Nasal cavity respiratory epithelium epithelial cell of viscerocranial mucosa (primary cell): ENCODE results near the gene LRRN4CL. TPM values are rescaled to one million over a fixed set of nuclear protein-coding genes. Genes with fewer than 3 reads are reported as not detected.

Experiments
- total RNA-seq: library from RNA; depleted of rRNA; stranded (reverse); fragments of >200 nt; gene quantifications from 2 replicates; pipeline ENCODE4 v1.2.3, GENCODE V29; 2014

Gene LRRN4CL
- total RNA-seq: 0.14 and 1.4 TPM in 2 replicates

DNA sequence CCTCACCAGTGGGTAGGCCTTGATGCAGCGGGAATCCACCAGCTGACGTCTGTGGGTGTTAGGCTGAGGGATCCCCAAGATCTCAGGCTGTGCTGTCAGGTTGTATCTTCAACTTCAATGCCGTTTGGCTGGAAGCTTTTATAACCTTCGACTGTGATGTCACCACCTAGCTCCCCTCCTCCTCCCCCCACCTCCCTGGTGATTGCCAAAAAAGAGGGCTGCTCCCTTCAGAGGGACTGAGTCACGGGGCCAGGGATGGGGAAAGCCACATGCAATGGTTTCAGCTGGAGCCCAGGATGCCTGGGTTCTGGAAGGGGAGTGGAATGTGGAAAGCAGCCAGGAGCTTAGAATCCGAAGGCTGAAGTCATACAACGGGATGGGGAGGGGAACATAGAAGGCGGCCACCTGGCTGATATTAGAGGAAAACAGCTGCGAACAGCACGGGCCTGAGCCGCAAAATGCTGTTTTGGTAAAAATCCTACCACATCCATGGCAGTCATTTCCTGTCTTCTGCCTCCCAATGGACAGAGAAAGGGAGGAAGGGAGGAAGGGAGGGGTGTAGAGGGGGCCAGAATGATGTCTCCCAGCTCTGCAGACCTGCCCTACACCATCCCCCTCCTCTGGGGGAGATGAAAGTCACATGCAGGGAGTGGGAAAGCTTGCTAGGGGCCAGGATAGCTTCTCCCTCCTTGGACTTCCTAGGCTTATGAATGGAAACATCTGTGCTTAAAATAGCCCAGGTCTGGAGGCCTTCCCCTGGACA lies at the start of gene LRRN4CL:
Gene LRRN4CL, minus strand, starts transcription at position 110 of the 763 bp plus-strand sequence. CDS start 1,022 bp downstream, outside the sequence.

DNA sequence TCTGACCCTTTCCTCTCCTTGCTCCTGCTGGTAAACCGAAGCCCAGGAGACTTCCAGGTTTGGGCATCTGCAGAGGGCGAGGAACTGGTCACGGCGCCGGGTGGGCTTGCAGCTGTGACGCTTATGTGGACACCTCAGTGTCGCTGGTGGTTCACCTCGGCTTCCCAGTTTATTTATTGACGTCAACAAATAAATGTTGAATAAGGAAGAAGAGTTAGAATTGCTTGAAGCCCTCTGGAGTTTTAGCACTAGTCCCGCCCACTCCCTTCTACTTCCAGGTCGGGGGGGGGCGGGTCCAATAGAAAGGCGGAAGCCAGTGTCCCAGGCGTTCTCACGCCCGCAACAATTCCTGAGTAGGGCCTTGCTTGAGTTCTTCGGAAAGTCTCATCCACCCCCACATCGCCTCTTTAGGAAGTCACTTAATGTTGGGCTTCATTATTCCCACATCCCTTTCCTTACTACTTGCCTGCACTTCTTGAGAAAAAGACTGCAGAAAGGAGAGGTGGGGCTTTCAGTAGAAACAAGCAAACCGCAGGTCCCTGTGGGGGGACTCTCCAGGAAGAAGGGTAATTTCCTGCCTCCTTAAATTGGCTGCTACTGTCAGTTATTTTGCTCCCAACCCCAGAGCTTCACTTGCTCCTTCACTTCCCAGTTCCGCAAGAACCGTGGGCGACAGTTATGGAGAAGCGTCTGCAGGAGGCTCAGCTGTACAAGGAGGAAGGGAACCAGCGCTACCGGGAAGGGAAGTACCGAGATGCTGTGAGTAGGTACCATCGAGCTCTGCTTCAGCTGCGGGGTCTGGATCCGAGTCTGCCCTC lies 39.0 kb upstream of the LRRN4CL start, which contains the start of gene TTC9C:
Gene TTC9C, plus strand, starts transcription at position 316 of the 818 bp plus-strand sequence. Its CDS starts 363 bp downstream, at position 679.

DNA sequence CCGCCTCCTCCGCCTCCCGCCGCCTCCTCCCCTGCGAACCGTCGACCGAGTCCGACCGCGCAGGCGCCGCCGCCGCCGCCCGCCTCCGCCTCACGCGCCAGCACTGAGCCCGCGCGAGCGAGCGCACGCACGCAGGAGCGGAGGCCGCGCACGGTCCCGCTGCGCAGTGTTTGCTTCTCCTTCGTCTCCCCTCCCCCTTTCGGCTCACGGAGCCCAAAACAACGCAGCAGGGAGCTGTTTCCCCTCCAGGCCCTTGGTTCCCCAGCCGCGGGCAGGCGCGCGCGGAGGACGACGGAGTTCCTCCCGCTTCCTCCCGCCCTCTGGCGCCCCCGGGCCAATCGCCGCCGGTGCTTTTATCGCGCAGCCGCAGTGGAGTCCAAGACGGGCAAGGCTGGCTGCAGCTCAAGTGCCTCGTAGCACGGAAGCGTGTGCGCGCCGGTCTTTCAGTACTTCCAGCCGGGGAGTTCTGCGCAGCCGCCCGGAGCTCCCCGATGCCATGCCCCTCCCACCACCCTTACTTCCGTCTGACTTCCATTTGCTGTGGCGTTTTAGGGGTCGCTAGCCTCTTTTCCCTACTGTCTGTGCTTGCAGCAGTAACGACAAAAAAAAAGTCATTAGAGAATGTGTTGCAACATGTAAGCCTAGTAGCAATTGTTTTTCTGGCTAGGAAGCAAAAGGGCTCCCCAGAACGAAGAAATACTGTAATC lies 38.0 kb upstream of the LRRN4CL start, which contains the start of gene HNRNPUL2:
Gene HNRNPUL2, minus strand, starts transcription at position 293 of the 707 bp plus-strand sequence. CDS start 301 bp downstream, outside the sequence.

DNA sequence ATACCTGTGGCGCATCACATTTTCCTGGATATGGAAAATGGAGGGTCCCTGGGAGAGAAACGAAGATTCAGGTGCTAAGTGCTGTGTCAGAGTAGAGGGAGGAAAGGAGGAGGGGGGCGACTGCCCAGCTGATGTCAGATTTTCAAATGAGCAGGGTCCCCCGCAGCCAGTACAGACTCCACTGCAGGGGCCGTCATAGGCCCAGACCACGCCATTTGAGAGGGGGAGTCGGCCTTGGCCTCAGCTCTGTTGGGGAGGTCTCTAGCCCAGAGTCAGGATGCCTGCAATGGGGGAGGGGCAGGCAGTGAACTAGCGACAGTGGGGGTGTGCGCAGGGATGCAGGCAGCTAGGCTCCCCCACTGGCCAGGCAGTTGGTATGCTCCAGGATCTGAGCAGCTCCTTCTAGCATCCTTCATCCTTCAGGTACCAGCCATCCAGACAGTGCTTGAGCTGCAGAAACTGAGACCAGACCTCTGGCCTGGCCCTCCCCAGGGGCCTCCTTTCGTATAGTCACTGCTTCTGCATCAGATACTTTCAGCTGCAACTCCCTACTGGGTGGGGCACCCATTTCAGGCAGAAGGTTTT lies 18.0 kb upstream of the LRRN4CL start, which contains the start of the genes BSCL2 and GNG3:
Gene BSCL2, minus strand, starts transcription at position 148 of the 585 bp plus-strand sequence. CDS start 229 bp downstream, outside the sequence.
Gene GNG3, plus strand, starts transcription at position 400 of the 585 bp plus-strand sequence. CDS start 620 bp downstream, outside the sequence.

DNA sequence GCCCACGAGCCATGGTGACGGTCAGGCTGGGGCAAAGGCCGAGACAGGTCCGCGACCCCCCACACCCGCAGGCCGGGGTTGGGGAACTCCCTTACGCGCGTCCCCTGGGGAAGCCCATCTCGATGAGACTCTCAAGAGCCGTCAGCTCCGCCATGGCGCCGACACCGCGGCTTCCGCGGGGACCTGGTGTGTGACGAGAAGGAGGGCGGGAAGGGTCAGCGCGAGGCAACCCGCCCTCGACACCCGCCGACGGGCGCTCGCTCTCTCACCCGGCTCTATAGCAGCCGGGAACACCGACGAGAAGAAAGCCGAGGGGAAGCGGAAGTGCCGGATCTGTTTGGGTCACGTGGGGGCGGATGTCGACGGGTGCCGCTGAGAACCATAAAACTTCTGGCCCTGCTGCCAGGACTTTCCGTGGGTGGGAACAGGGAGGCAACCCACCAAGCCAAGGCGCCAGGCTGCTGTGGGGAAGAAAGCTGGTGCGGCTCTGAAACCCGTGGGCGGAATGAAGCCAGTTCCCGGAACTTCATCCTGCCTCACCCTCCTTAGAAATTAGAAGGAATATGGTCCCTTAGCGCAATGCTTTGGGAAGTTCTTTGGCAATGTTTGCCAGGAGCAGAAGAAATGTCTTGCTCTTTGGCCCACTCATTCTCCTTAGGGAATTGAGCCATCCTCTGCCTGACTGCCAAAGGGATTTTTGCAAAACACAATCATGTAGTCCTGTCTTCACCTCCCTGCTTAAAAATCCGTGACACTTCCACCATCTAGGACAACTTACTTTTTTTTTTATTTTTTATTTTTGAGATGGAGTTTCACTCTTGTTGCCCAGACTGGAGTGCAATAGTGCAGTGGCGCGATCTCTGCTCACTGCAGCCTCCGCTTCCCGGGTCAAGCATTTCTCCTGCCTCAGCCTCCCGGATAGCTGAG lies 10.3 kb downstream of the LRRN4CL start, which contains the start of gene UBXN1:
Gene UBXN1, minus strand, starts transcription at position 304 of the 927 bp plus-strand sequence. Its CDS starts 150 bp downstream, at position 154.

DNA sequence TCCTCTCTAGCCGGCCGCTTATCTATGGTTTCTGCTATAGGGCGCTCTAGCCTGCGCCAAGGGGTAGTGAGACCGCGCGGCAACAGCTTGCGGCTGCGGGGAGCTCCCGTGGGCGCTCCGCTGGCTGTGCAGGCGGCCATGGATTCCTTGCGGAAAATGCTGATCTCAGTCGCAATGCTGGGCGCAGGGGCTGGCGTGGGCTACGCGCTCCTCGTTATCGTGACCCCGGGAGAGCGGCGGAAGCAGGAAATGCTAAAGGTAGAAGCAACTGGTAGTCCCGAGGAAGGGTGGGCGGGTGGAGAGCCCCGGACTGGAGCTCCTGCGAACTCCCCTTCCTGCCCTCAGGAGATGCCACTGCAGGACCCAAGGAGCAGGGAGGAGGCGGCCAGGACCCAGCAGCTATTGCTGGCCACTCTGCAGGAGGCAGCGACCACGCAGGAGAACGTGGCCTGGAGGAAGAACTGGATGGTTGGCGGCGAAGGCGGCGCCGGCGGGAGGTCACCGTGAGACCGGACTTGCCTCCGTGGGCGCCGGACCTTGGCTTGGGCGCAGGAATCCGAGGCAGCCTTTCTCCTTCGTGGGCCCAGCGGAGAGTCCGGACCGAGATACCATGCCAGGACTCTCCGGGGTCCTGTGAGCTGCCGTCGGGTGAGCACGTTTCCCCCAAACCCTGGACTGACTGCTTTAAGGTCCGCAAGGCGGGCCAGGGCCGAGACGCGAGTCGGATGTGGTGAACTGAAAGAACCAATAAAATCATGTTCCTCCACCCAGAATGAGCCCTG lies 17.5 kb downstream of the LRRN4CL start, which contains the start of the genes LBHD1 and UQCC3:
Gene LBHD1, minus strand, starts transcription at position 660 of the 782 bp plus-strand sequence. CDS start 2,236 bp downstream, outside the sequence.
Gene UQCC3, plus strand, starts transcription at position 66 of the 782 bp plus-strand sequence. Its CDS starts 73 bp downstream, at position 139.

DNA sequence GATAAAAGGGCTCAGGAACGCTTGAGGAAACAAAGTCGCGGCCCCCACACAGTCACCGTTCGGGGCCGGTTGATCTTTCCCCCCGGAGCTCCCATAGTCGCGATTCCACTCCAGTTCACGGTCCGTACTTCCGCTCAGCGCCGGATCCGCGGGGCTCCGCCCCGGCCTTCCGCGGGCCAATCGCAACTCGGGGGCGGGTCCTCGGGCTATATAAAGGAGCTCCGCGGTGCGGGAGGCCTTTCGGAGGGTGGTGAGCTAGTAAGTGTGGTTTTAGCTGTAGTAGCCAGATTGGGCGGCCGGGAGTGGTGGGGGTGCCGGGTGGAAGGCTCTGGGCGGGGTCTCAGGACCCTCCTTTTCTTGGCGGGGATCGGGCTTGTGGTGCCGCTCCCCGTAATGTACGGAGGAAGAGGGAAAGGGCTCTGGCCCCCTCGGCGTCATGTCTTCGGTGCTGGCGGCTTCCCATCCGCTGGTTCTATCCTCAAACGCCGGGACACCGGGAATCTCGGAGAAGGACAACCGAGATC lies 24.2 kb downstream of the LRRN4CL start, which contains the start of the genes C11orf98 and CSKMT:
Gene C11orf98, minus strand, starts transcription at position 136 of the 524 bp plus-strand sequence. Its CDS starts 41 bp downstream, at position 95.
Gene CSKMT, plus strand, starts transcription at position 238 of the 524 bp plus-strand sequence. CDS start 568 bp downstream, outside the sequence.

DNA sequence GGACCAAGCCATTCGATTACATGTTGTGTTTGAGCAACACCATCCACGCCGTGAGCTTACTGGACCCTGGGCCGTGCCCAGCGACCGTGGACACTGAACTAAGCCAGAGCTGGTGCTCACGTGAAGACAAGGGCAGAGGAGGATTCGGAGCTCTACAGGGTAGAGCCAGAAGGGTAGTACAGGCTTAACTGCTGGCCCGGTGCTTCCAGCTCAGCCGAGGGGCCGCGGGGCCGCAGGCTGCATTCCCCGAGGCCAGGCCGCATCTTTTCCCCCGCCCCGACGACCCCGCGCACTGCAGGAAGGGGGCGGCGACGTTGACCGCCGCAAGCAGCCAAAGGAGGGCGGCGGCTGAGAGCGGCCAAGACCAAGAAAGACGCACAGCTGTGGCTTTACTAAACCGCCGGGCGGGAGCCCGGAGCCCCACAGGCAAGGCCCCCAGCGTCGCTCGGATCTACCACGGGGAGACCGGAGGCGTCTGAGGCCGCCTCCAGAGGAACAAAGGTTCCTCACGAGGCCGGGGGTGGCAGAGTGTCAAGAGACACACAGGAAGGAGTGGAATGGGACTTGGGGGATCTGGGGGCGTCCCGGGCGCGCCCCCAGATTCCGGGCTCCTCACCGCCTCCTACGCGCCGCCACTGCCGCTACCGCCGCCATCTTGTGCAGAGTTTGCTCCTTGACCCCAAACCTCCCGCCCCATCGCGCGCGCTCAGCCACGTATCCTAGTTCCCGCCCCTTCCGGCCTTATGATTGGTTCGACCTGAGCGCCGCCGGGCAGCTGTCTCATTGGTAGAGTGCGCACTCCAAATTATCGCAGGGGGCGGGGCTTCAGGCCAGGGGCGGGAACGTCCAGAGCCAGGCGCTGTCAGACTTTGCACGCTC lies 43.1 kb downstream of the LRRN4CL start, which contains the start of gene GANAB:
Gene GANAB, minus strand, starts transcription at position 668 of the 879 bp plus-strand sequence. Its CDS starts 14 bp downstream, at position 654.

Other genes with a start within 250 kb of the LRRN4CL start
- gene AHNAK, start 142.7 kb downstream of the LRRN4CL start, total RNA-seq: 265 and 856 TPM in 2 replicates
- gene EEF1G, start 115.6 kb downstream of the LRRN4CL start, total RNA-seq: 1,482 and 1,970 TPM in 2 replicates
- gene TUT1, start 98.0 kb downstream of the LRRN4CL start, total RNA-seq: 9.1 and 11.3 TPM in 2 replicates
- gene MTA2, start 87.7 kb downstream of the LRRN4CL start, total RNA-seq: 183 and 215 TPM in 2 replicates
- 7.9 and 16.2 TPM in 2 replicates for gene EML3, start 76.8 kb downstream of the LRRN4CL start, total RNA-seq
- 1.7 and 1.9 TPM in 2 replicates for gene ROM1, start 76.3 kb downstream of the LRRN4CL start, total RNA-seq
- 24.9 and 33.7 TPM in 2 replicates for gene B3GAT3, start 67.5 kb downstream of the LRRN4CL start, total RNA-seq
- 195 and 220 TPM in 2 replicates for gene GANAB, start 42.9 kb downstream of the LRRN4CL start, total RNA-seq
- gene INTS5, start 36.2 kb downstream of the LRRN4CL start, total RNA-seq: 23.6 and 29.2 TPM in 2 replicates
- 21.0 and 61.2 TPM in 2 replicates for gene C11orf98, start 24.3 kb downstream of the LRRN4CL start, total RNA-seq
- gene CSKMT, start 24.2 kb downstream of the LRRN4CL start, total RNA-seq: 5.1 and 14.0 TPM in 2 replicates
- gene UQCC3, start 17.9 kb downstream of the LRRN4CL start, total RNA-seq: 10.8 and 22.6 TPM in 2 replicates
- 1.4 and 1.9 TPM in 2 replicates for gene LBHD1, start 17.3 kb downstream of the LRRN4CL start, total RNA-seq
- gene UBXN1, start 10.5 kb downstream of the LRRN4CL start, total RNA-seq: 139 and 221 TPM in 2 replicates
- gene BSCL2, start 17.9 kb upstream of the LRRN4CL start, total RNA-seq: 18.1 and 22.0 TPM in 2 replicates
- gene GNG3, start 18.1 kb upstream of the LRRN4CL start, total RNA-seq: not detected in 2 replicates
- 11.6 and 20.6 TPM in 2 replicates for gene HNRNPUL2, start 37.9 kb upstream of the LRRN4CL start, total RNA-seq
- gene TTC9C, start 39.0 kb upstream of the LRRN4CL start, total RNA-seq: 18.1 and 31.4 TPM in 2 replicates
- 9.2 and 13.0 TPM in 2 replicates for gene ZBTB3, start 64.6 kb upstream of the LRRN4CL start, total RNA-seq
- gene POLR2G, start 72.0 kb upstream of the LRRN4CL start, total RNA-seq: 55.4 and 87.8 TPM in 2 replicates
- 19.1 and 21.2 TPM in 2 replicates for gene TAF6L, start 81.9 kb upstream of the LRRN4CL start, total RNA-seq
- 24.3 and 35.5 TPM in 2 replicates for gene TMEM179B, start 97.9 kb upstream of the LRRN4CL start, total RNA-seq
- 10.5 and 17.1 TPM in 2 replicates for gene TMEM223, start 102.5 kb upstream of the LRRN4CL start, total RNA-seq
- gene NXF1, start 115.9 kb upstream of the LRRN4CL start, total RNA-seq: 14.0 and 37.4 TPM in 2 replicates
- gene STX5, start 142.5 kb upstream of the LRRN4CL start, total RNA-seq: 29.7 and 47.2 TPM in 2 replicates
- gene TEX54, start 143.3 kb upstream of the LRRN4CL start, total RNA-seq: not detected in 2 replicates
- gene WDR74, start 150.1 kb upstream of the LRRN4CL start, total RNA-seq: 68.5 and 89.2 TPM in 2 replicates
- 692 and 1,787 TPM in 2 replicates for gene SLC3A2, start 191.4 kb upstream of the LRRN4CL start, total RNA-seq
- not detected in 2 replicates for gene CHRM1, start 231.8 kb upstream of the LRRN4CL start, total RNA-seq